ENCODE data around the gene PATL2.
"Not testable (repeated sequence)": the region's sequence is repeated elsewhere in the genome, so short reads cannot be mapped to it uniquely, and the experiment has no call there.

Gene PATL2

GRCh38 chr15:44690245-44690644, 20.9 kb downstream of the PATL2 start:
- DNase-seq, result not testable (repeated sequence)

DNA sequence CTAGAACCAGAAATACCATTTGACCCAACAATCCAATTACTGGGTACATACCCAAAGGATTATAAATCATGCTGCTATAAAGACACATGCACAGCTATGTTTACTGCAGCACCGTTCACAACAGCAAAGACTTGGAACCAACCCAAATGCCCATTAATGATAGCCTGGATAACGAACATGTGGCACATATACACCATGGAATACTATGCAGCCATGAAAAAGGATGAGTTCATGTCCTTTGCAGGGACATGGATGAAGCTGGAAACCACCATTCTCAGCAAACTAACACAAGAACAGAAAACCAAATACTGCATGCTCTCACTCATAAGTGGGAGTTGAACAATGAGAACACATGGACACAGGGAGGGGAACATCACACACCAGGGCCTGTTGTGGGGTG, 21.8 kb downstream of the PATL2 start:
- DNase-seq, result not testable (repeated sequence)

DNA sequence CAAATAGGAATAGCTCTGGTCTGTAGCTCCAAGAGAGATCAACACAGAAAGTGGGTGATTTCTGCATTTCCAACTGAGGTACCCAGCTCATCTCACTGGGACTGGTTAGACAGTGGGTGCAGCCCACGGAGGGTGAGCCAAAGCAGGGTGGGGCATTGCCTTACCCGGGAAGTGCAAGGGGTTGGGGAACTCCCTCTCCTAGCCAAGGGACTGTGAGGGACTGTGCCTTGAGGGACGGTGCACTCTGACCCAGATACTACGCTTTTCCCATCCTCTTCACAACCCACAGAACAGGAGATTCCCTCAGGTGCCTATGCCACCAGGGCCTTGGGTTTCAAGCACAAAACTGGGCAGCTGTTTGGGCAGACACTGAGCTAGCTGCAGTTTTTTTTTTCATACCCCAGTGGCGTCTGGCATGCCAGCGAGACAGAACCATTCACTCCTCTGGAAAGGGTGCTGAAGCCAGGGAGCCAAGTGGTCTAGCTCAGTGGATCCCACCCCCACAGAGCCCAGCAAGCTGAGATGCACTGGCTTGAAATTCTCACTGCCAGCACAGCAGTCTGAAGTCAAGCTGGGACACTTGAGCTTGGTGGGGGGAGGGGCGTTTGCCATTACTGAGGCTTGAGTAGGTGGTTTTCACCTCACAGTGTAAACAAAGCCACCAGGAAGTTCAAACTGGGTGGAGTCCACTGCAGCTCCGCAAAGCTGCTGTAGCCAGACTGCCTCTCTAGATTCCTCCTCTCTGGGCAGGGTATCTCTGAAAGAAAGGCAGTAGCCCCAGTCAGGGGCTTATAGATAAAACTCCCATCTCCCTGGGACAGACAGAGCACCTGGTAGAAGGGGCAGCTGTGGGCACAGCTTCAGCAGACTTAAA, 28.1 kb downstream of the PATL2 start:
- peak; percentile 63 for DNase-seq

- DNase-seq, result no peak
Observed at GRCh38 chr15:44682211-44682610, 28.9 kb downstream of the PATL2 start.

DNA sequence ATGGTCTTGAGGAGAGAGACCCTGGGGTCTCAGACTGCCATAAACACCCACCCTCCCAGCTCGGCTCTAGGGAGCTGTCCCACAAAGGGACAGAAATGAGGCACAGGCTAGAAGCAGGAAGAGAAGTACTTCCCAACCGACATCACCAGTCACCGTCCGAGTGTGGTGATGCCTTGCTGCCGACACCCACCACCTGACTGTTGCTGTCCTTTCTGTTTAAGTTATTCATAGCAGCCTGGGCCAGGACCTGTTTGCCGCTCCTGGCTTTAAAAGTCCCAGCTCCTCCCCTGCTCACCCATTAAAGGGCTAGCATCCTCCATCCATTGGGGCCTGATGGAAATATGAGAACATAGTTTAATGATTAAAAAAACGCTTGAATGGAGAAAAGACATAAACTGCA, 34.4 kb downstream of the PATL2 start:
- DNase-seq, result no peak

GRCh38 chr15:44675911-44676310, 35.2 kb downstream of the PATL2 start:
- DNase-seq, result no peak

GRCh38 chr15:44673639-44674038, 37.5 kb downstream of the PATL2 start:
- DNase-seq, result no peak

DNA sequence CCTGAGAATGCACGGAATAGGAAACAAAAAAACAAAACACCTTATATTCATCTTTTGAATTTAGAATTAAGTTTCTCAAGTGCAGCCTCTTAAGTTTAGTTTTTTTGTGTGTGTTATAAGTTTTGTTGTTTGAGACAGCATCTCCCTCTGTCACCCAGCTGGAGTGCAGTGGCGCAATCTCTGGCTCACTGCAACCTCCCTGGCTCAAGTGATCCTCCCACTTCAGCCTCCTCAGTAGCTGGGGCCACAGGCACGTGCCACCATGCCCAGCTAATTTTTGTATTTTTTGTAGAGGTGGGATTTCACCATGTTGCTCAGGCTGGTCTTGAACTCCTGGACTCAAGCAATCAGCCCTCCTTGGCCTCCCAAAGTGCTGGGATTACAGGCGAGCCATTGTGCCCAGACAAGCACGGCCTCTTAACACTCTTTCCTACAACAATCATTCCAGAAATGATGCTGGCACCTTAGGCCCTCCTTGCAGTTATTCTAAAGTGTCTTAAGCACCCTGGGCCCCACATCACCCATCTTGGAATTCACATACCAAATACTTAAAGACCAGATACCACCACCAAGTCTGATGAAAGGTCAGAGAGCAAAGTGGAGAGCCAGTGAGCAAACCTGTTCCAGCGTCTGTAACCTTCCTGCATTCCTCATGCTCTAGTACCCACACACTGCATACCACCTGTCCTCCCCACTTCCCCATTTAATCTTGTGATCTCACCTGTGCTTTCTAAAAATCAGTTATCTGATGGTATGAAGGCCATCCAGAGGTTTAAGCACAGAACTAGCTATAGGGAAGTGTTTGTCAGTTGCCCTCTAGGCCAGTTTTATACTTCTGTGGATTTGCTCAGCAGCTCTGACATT, 40.8 kb downstream of the PATL2 start:
- no peak for DNase-seq

GRCh38 chr15:44668921-44669320, 42.2 kb downstream of the PATL2 start:
- DNase-seq, result no peak

DNA sequence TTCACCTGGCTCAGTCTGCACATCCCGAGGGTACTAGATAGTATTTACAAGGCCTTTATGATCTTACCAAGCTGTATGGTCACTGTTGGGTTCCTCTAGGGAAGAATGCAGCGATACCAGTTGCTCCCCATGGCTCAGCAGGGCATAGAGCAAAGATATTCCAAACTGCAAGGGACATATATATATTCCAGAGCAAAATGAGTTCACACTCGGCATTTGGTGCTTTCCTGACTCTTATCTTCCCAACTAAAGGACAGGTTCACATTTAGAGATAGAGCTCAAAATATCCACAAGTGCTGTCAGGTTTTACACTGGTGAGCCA, 44.1 kb downstream of the PATL2 start:
- DNase-seq, result no peak

GRCh38 chr15:44666210-44667038, 44.7 kb downstream of the PATL2 start:
- no peak for DNase-seq

DNA sequence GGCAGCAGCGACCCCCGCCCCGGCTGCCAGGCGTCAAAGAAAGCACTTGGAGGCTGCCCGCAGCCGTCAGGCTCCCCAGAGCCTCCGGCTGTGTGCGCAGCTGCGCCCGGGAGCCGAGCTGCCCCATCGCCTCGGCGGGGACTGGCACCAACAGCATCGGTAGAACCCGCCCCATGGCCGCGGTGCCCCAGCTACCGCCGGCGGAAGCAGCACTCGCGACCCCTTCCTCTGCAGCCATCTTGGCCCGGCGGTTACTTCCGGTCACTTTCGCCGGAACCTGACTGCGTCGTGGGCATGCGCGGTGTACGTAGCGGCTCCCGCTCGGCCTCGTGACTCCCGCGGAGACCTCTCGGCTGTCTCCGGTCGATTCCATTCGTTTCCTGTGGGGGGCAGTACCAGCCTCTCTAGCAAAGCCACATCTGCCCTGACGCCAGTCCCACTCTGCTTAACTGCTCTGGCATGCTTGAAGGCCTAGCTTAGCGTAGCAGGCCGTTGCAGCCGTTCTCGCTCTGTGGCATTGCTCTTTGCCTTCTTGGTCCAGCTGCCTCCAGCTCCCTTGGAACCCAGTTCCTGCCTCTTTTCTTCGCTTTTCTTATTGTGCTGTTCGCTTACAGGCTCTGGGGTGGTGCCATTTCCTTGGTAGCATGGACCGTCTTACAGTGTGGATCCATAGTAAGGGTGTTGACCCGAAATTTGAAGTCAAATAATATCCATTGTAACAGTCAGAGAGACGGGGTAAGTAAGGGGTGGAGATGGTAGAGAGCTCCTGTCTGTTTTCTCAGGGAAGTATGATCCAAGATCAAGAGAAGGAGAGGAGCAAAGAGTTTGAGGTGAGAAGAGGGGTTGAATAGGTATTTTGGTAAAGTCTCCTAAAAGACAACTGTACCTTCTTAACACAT, 47.5 kb downstream of the PATL2 start, which contains the start of gene SPG11:
Gene SPG11 (minus strand): TSS at position 253 of the 899 bp plus-strand sequence. CDS start 15 bp downstream, at position 238.
- DNase-seq, result peak; percentile 94

- DNase-seq, result peak; percentile 77
Observed at GRCh38 chr15:44662478-44663409, 48.4 kb downstream of the PATL2 start.

GRCh38 chr15:44661576-44661975, 49.5 kb downstream of the PATL2 start:
- DNase-seq, result no peak

- no peak for DNase-seq
Observed at GRCh38 chr15:44659056-44659455, 52.1 kb downstream of the PATL2 start.

DNA sequence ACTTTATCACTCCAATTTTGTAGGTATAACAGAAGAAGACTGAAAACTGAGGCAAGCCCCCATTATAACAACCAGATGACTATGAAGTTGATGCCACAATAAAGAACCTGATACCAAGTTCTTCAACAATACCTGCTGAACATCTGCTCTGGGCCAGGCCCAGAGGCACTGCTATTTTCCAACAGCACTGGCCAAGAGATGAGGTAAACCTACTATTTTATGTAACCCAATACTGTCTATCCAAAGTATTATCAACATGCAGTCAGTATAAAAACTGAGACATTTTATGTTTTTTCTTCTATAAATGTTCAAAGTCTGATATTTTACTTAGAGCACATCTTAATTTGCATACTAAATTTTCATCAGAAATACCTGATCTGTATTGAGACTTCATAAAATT, 53.7 kb downstream of the PATL2 start:
- no peak for DNase-seq

- no peak for DNase-seq
Observed at GRCh38 chr15:44656913-44657312, 54.2 kb downstream of the PATL2 start.

DNA sequence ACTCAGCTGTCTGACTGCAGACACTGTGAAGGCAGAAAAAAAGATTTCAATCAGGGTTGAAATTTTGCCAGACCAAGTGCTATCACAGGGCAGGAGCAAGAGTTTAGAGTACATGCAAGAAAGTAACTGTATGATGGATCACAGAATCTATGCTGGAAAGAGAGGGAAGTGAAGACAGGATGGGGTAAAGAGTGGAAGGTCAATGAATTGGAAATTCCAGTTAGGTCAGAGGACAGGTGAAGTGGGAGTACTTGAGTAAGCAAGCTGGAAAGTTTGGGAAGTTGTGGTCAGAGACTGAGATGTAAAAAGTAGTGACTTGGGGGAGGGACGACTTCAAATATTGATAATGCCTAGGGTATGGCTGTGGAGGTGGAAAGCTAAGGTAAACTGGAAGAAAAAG, 54.8 kb downstream of the PATL2 start:
- no peak for DNase-seq

DNA sequence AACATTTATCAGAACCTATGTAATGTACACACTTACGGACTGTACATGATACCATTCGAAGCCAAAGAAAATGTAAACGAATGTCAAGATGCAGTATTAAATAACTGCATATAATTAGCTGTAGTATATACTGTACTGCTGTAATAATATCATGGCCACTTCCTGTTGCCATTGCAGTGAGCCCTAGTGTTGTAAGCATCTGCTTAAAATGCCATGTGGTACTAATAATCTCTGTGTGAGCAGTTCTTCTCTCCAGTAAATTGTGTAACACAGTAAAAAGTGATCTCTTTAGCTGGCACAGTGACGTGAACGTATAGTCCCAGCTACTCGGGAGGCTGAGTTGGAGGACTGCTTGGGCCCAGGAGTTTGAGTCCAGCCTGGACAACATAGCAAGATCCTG, 56.3 kb downstream of the PATL2 start:
- no peak for DNase-seq

- no peak for DNase-seq
Observed at GRCh38 chr15:44647637-44648036, 63.5 kb downstream of the PATL2 start.

DNA sequence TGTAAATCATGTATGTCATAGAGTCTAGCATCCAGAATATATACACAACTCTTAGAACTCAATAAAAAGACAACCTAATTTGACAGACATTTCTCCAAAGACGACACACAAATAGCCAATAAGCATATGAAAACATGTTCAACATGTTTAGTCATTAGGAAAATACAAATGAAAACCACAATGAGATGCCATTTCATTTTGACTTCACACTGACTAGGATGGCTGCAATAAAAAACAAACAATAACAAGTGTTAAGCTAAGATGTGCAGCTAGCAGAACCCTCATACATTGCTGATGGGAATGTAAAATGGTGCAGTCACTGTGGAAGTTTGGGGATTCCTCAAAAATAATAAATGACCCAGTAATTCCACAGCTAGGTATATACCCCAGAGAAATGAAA, 64.1 kb downstream of the PATL2 start:
- no peak for DNase-seq
